ENCODE measurements around the gene RPS16. TPM values are rescaled to one million over a fixed set of nuclear protein-coding genes. Genes with fewer than 3 reads are reported as not detected.
"Not testable (repeated sequence)": the region's sequence is repeated elsewhere in the genome, so short reads cannot be mapped to it uniquely, and the experiment has no call there.

RPS16 gene
- total RNA-seq, 6 experiments from 2014 or later: 448 to 643 (median 568) TPM

DNA sequence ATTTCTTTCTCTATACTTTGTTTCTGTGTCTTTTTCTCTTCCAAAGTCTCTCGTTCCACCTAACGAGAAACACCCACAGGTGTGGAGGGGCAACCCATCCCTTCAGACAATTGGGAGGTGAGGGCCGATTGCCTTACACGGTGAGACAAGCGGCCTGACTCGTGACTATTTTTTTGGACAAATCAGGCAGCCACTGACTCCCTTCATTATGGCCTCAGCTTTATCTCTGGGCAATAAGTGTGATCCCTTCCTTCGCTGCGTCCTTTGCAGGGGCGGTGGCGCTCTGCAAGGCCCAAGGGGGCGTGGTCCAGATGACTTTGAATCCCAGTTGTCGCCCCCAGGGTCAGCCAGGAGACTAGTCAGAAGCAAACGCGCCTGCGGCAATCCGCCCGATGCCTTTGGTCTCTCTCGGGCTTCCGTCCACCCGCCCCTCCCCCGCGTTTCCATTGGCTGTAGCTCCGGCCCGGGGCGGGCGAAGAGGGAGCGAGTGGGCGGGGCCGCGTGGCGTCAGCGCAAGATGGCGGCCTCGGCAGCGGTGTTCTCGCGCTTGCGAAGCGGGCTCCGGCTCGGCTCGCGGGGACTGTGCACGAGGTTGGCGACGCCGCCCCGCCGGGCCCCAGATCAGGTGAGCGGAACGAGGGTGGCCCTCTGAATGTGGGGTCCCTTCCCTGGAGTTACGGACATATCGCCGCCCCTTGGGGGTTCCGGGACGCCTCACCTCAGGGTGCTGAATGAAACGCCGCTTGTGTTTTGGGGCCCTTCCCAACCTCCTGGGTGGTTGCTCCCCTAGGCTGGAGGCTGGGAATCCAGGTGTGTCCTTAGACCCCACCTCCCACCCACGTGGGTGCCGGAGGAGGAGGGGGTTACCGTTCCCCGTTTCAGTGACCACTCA lies 44.8 kb upstream of the RPS16 start, which contains the start of gene TIMM50:
Gene TIMM50, plus strand, starts transcription at position 502 of the 892 bp plus-strand sequence. Its CDS starts 16 bp downstream, at position 518.
- DNase-seq: peak; percentile 96 to 97 (median 96)
- peaks cover 0 to 9% (median 3%) of the 10 kb centered on the region in 4 donors for H3K4me1 ChIP-seq
- peak within 1 kb of the TSS; percentile 66 to 78 (median 69) for H3K27ac ChIP-seq
- H3K9me3 ChIP-seq: no peaks in the 10 kb centered on the region
- H3K36me3 ChIP-seq: peaks cover 0 to 10% (median 4%) of the 10 kb centered on the region in 4 donors
- WGBS (ENCODE audit: insufficient coverage, low coverage, low lambda C conversion rate, missing lambda C conversion rate): 3% methylated on average over 9 of the region's 62 CpGs
- intact Hi-C loops (cut with DNase I): no loop called here
- TF ChIP-seq CTCF (IDR thresholded peaks at IDR 0.05): no peak
- peak; percentile 55 for TF ChIP-seq POLR2A (IDR thresholded peaks at IDR 0.05)
- H3K4me3 ChIP-seq: peak within 1 kb of the TSS; percentile 72 to 91 (median 82)
- peak; percentile 97 to 99 (median 99) for ATAC-seq
- no peaks in the 10 kb centered on the region for H3K27me3 ChIP-seq

DNA sequence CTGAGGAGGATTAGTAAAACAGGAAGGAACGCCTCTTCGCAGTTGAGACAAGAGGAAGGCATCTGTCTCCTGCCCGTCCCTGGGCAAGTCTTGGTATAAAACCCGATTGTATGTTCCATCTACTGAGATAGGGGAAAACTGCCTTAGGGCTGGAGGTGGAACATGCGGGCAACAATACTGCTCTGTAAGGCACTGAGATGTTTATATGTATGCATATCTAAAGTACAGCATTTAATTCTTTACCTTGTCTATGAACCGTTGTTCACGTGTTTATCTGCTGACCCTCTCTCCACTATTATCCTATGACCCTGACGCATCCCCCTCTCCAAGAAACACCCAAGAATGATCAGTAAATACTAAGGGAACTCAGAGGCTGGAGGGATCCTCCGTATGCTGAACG lies 44.2 kb upstream of the RPS16 start:
- DNase-seq: no peak
- Histone ChIP-seq H3K27ac (peak overlapping the region in 2 of 3 donors; percentile 69 to 78), H3K4me1 (peaks cover 0 to 9% (median 3%) of the 10 kb centered on the region in 4 donors), H3K9me3 (no peaks in the 10 kb centered on the region), H3K27me3 (no peaks in the 10 kb centered on the region), H3K4me3 (peak overlapping the region in 2 of 3 donors; percentile 72 to 91), H3K36me3 (peaks cover 0 to 10% (median 4%) of the 10 kb centered on the region in 4 donors)
- intact Hi-C loops (cut with DNase I): loop anchor here (5.0 to 10.0 kb wide), 2 partner anchors 52 to 55 kb away; partner anchors contain the start of gene EID2B (in 2 of the 2)
- TF ChIP-seq CTCF (IDR thresholded peaks at IDR 0.05): no peak
- no peak for TF ChIP-seq POLR2A (IDR thresholded peaks at IDR 0.05)
- no peak for ATAC-seq
- WGBS (ENCODE audit: insufficient coverage, low coverage, low lambda C conversion rate, missing lambda C conversion rate): 37% methylated on average over 7 of the region's 10 CpGs

DNA sequence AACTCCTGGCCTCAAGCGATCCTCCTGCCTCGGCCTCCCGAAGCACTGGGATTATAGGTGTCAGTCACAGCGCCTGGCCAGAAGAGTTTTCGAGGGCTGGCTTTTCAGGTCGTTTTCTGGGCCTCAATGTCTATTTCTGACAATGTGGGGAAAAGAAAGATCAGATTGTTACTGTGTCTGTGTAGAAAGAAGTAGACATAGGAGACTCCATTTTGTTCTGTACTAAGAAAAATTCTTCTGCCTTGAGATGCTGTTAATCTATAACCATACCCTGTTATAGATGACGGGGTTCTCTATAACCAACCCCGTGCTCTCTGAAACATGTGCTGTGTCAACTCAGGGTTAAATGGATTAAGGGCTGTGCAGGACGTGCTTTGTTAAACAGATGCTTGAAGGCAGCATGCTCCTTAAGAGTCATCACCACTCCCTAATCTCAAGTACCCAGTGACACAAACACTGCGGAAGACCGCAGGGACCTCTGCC lies 43.6 kb upstream of the RPS16 start:
- H3K4me3 ChIP-seq, H3K9me3 ChIP-seq, H3K4me1 ChIP-seq, H3K27me3 ChIP-seq, H3K27ac ChIP-seq, ATAC-seq, DNase-seq: not testable (repeated sequence)
- WGBS (ENCODE audit: insufficient coverage, low coverage, low lambda C conversion rate, missing lambda C conversion rate): 84% methylated on average over 9 of the region's 11 CpGs
- peaks cover 0 to 15% (median 7%) of the 10 kb centered on the region in 4 donors for H3K36me3 ChIP-seq
- intact Hi-C loops (cut with DNase I): loop anchor here (5.0 to 10.0 kb wide), 2 partner anchors 53 to 55 kb away; partner anchors contain the start of gene EID2B (in 2 of the 2)

DNA sequence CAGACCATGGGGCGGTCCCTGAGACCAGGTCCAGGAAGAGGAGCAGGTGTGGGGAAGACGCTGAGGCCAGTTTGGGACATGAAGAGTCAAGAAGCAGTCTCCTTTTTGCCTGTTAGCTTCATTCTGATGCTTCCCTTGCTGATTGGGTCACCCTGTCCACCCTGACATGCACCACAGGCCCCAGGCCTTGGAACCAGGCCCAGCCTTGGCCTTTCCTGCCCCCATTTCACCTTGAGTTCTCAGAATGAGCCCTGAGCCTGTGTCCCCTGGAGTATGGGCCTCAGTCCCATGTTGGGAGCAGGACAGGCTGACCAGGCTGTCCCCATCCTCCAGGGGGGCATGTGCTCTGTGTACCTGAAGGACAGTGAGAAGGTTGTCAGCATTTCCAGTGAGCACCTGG lies 40.0 kb upstream of the RPS16 start:
- Histone ChIP-seq H3K36me3 (peaks cover 4 to 44% (median 23%) of the 10 kb centered on the region in 4 donors), H3K4me3 (no peak overlapping the region), H3K27ac (no peak overlapping the region), H3K9me3 (no peaks in the 10 kb centered on the region), H3K4me1 (peaks cover 0 to 6% (median 0%) of the 10 kb centered on the region in 4 donors), H3K27me3 (no peaks in the 10 kb centered on the region)
- TF ChIP-seq POLR2A (IDR thresholded peaks at IDR 0.05) (no peak), CTCF (IDR thresholded peaks at IDR 0.05) (no peak)
- ATAC-seq (no peak), DNase-seq (no peak)
- WGBS (ENCODE audit: insufficient coverage, low coverage, low lambda C conversion rate, missing lambda C conversion rate): no CpG with 5 or more reads among the region's 2 CpGs
- intact Hi-C loops (cut with DNase I): loop anchor here (5.0 to 10.0 kb wide), 2 partner anchors 57 to 59 kb away; partner anchors contain the start of gene EID2B (in 2 of the 2)

Measured in right lobe of liver (tissue), 6 donors.